ENCODE results near the gene EMX1. TPM values are rescaled to one million over a fixed set of nuclear protein-coding genes. Genes with fewer than 3 reads are reported as not detected.
A peak's percentile ranks its signal among the peaks of the same experiment; 100 is the strongest.

Gene EMX1
- total RNA-seq, 1 experiment from 2014 or later = 0.72 TPM

DNA sequence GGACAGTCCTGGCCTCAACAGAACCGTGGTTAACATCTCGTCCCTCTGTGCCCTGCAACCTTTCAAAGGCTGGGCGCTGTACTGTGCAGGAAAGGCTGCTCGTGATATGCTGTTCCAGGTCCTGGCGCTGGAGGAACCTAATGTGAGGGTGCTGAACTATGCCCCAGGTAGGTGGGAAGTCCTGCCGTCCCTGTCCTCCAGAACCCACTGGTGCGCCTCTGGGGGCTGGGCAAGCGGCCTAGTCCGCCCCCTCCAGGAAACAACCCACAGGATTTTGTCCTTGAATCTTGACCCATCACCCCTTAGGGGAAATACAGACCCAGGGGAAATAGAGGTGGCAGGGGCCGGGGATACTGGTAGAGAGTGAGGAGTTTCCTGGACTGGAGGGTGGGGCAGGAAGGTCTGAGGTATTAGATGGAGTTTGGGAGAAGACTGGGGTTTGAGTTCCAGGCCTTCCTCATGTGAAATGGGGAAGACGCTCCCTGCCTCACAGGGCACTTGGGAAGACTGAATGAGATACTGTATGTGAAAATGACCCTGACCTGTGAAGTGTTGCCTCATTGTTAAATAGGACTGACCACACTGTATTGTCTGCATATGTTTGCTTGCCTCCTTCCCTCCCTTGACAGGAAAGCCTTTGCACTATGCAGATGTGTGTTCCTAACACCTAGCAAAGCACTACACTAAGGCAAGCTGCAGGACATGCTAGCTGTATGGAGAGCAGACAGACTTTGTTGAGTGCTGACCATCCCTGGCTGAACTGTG, 28.7 kb upstream of the EMX1 start:
- Histone ChIP-seq H3K23me2 (ENCODE audit: insufficient read length, low read depth, low read length, poor library complexity, severe bottlenecking) (peaks cover 5% of the 10 kb centered on the region), H2AK5ac (ENCODE audit: insufficient read length, low read length) (no peak overlapping the region), H4K5ac (ENCODE audit: insufficient read length, low read depth, low read length) (no peak overlapping the region), H3K9ac (ENCODE audit: extremely low read depth, insufficient read length, low read length) (no peak overlapping the region), H4K20me1 (ENCODE audit: control insufficient read depth, insufficient read depth, insufficient read length) (no peaks in the 10 kb centered on the region), H3K56ac (ENCODE audit: insufficient read length, low read depth, low read length) (no peak overlapping the region), H2BK12ac (ENCODE audit: insufficient read length, low read depth, low read length) (no peak overlapping the region), H2BK5ac (ENCODE audit: insufficient read length, low read length) (no peak overlapping the region), H3K79me2 (ENCODE audit: insufficient read depth, low read length) (no peaks in the 10 kb centered on the region), H3K4ac (ENCODE audit: low read depth, low read length) (no peak overlapping the region), H3K23ac (ENCODE audit: insufficient read length, low read depth, low read length) (no peak overlapping the region), H3K4me2 (ENCODE audit: insufficient read depth, insufficient read length, low read length) (peak overlapping the region; percentile 55), H3K27ac (ENCODE audit: insufficient read length, low read depth, low read length) (no peak overlapping the region), H4K8ac (replicated peaks; ENCODE audit: insufficient read length, low read depth, low read length) (no peak overlapping the region), H3K4me1 (ENCODE audit: insufficient read depth, low read length) (peaks cover 7% of the 10 kb centered on the region; the same call in 1 of the 2 replicates), H2BK20ac (ENCODE audit: low read depth, low read length, poor library complexity, severe bottlenecking) (no peak overlapping the region), H3T11ph (ENCODE audit: low read length) (no peak overlapping the region), H3K9me3 (ENCODE audit: control insufficient read depth, low read depth, low read length) (no peaks in the 10 kb centered on the region), H3K79me1 (ENCODE audit: insufficient read depth, low read depth, low read length, poor library complexity, severe bottlenecking) (no peaks in the 10 kb centered on the region), H2BK120ac (ENCODE audit: low read depth, low read length, poor library complexity, severe bottlenecking) (no peak overlapping the region), H3K18ac (ENCODE audit: insufficient read length, low read depth, low read length) (no peak overlapping the region), H3K14ac (ENCODE audit: insufficient read depth, low read length) (no peak overlapping the region), H2BK15ac (ENCODE audit: low read depth, low read length) (no peak overlapping the region), H4K91ac (ENCODE audit: insufficient read length, low read depth, low read length) (no peak overlapping the region), H3K27me3 (ENCODE audit: insufficient read depth, low read length) (peaks cover 3% of the 10 kb centered on the region; the same call in 1 of the 2 replicates), H2AFZ (ENCODE audit: low read length) (no peak overlapping the region)
- peaks cover 12 to 14% of the 10 kb centered on the region in 2 experiments for H3K4me1 Mint-ChIP-seq
- peaks cover 76% of the 10 kb centered on the region for H3K27me3 Mint-ChIP-seq (ENCODE audit: low read depth)
- H3K4me3 Mint-ChIP-seq = peak overlapping the region in 1 of 2 experiments; percentile 78; a peak in 2 of 5 replicates
- DNase-seq = no peak
- WGBS (ENCODE audit: extremely low coverage, insufficient read length, low lambda C conversion rate) = no CpG with 5 or more reads among the region's 11 CpGs
- no peaks in the 10 kb centered on the region; a peak in 3 of 7 replicates for H3K36me3 Mint-ChIP-seq (ENCODE audit: insufficient read depth in 1 of 3, low read depth in 3 of 3)
- TF ChIP-seq, protein P1, sequence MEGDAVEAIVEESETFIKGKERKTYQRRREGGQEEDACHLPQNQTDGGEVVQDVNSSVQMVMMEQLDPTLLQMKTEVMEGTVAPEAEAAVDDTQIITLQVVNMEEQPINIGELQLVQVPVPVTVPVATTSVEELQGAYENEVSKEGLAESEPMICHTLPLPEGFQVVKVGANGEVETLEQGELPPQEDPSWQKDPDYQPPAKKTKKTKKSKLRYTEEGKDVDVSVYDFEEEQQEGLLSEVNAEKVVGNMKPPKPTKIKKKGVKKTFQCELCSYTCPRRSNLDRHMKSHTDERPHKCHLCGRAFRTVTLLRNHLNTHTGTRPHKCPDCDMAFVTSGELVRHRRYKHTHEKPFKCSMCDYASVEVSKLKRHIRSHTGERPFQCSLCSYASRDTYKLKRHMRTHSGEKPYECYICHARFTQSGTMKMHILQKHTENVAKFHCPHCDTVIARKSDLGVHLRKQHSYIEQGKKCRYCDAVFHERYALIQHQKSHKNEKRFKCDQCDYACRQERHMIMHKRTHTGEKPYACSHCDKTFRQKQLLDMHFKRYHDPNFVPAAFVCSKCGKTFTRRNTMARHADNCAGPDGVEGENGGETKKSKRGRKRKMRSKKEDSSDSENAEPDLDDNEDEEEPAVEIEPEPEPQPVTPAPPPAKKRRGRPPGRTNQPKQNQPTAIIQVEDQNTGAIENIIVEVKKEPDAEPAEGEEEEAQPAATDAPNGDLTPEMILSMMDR (conservative IDR thresholded peaks at IDR 0.05) = no peak
- no peak overlapping the region; a peak in 1 of 7 replicates for H3K27ac Mint-ChIP-seq
- H3K9me3 Mint-ChIP-seq = no peaks in the 10 kb centered on the region; a peak in 1 of 5 replicates
